Measurements from ENCODE around the gene TVP23A.

TVP23A gene

DNA sequence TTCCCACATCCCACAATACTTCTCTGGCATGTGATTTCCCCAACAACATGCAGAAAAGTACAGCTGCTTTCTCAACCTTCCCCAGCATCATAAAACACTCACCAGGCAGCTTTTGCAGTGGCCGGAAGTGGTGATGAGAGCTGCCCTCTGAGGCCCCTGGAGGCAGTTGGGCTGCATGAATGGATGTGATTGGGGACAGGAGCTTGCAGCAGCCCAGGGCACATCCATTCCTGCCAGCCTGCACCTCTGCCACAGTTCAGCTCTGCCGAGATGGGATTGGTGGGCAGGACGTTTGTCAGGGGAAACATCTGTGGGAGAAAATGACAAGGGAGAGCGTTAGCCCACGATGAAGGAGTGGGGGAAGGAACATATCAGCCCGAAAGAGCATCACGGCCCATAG lies 55.1 kb downstream of the TVP23A start:
- Histone ChIP-seq H3F3A (ENCODE audit: insufficient read depth, low read length) (no peaks in the 10 kb centered on the region), H3K27ac (ENCODE audit: low read length) (no peak overlapping the region), H3K9ac (ENCODE audit: low read length) (no peak overlapping the region), H3K79me2 (ENCODE audit: low read length) (no peaks in the 10 kb centered on the region), H2AFZ (ENCODE audit: low read length) (no peak overlapping the region), H3K4me2 (ENCODE audit: low read depth, low read length) (no peak overlapping the region), H3K4me1 (ENCODE audit: low read length) (no peaks in the 10 kb centered on the region), H3K9me2 (replicated peaks; ENCODE audit: insufficient read depth, low read length) (no peaks in the 10 kb centered on the region), H4K20me1 (ENCODE audit: insufficient read depth, low read length) (no peaks in the 10 kb centered on the region), H3K36me3 (replicated peaks; ENCODE audit: insufficient read depth, low read length) (no peaks in the 10 kb centered on the region), H3K27me3 (replicated peaks; ENCODE audit: insufficient read depth, low read length) (no peaks in the 10 kb centered on the region), H3K4me3 (ENCODE audit: low read length) (no peak overlapping the region), H3K9me3 (replicated peaks; ENCODE audit: insufficient read depth, low read length) (no peaks in the 10 kb centered on the region)
- no peak for TF ChIP-seq EZH2 (optimal IDR thresholded peaks at IDR 0.05; ENCODE audit: low read depth, low read length)
- TF ChIP-seq EZH2phosphoT487 (IDR thresholded peaks at IDR 0.05; ENCODE audit: low read length) = no peak
- TF ChIP-seq, protein P1, sequence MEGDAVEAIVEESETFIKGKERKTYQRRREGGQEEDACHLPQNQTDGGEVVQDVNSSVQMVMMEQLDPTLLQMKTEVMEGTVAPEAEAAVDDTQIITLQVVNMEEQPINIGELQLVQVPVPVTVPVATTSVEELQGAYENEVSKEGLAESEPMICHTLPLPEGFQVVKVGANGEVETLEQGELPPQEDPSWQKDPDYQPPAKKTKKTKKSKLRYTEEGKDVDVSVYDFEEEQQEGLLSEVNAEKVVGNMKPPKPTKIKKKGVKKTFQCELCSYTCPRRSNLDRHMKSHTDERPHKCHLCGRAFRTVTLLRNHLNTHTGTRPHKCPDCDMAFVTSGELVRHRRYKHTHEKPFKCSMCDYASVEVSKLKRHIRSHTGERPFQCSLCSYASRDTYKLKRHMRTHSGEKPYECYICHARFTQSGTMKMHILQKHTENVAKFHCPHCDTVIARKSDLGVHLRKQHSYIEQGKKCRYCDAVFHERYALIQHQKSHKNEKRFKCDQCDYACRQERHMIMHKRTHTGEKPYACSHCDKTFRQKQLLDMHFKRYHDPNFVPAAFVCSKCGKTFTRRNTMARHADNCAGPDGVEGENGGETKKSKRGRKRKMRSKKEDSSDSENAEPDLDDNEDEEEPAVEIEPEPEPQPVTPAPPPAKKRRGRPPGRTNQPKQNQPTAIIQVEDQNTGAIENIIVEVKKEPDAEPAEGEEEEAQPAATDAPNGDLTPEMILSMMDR (IDR thresholded peaks at IDR 0.05; ENCODE audit: low read length) = no peak
- no peak for DNase-seq

DNA sequence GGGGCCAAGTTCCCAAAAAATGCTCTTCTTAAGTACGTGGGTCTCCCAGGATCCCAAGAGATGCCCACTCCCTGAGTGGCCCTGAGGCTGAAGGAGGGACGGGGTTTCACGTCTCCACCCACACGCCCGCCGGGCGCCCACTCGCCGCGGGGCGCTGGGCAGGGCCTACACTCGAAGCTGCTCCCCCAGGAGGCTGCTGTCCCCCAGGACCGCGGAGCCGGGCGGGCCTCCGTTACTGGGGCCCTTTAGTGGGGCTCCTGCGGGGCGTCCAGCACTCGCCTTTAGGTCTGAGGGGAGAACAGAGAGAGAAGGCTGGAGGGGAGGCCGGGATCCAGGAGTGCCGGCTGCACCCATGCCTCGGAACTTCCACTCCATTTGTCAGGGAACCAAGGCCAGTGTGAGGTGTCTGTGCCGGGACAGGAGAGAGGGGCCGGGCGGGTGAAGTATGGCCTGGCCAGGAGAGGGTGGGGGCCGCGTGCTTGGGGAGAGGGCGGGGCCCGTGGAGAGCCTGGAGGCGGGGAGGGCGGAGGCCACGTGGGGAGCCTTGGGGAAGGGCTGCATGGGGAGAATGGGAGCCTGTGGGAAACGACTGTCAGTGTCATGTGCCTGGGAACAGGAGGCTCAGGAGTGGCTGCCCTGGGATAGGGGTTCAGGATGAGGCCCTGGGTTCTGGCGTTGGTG lies 56.1 kb downstream of the TVP23A start:
- H3K4me3 ChIP-seq (ENCODE audit: low read length) = no peak overlapping the region
- H3K9me2 ChIP-seq (replicated peaks; ENCODE audit: insufficient read depth, low read length) = no peaks in the 10 kb centered on the region
- H3K9me3 ChIP-seq (replicated peaks; ENCODE audit: insufficient read depth, low read length) = no peaks in the 10 kb centered on the region
- H3K79me2 ChIP-seq (ENCODE audit: low read length) = no peaks in the 10 kb centered on the region
- H3K9ac ChIP-seq (ENCODE audit: low read length) = no peak overlapping the region
- H4K20me1 ChIP-seq (ENCODE audit: insufficient read depth, low read length) = no peaks in the 10 kb centered on the region
- no peaks in the 10 kb centered on the region for H3K4me1 ChIP-seq (ENCODE audit: low read length)
- H3K27ac ChIP-seq (ENCODE audit: low read length) = no peak overlapping the region
- TF ChIP-seq, protein P1 (IDR thresholded peaks at IDR 0.05; ENCODE audit: low read length) = no peak
- TF ChIP-seq EZH2 (optimal IDR thresholded peaks at IDR 0.05; ENCODE audit: low read depth, low read length) (no peak), EZH2phosphoT487 (IDR thresholded peaks at IDR 0.05; ENCODE audit: low read length) (no peak)
- H3K27me3 ChIP-seq (replicated peaks; ENCODE audit: insufficient read depth, low read length) = no peaks in the 10 kb centered on the region
- H3F3A ChIP-seq (ENCODE audit: insufficient read depth, low read length) = no peaks in the 10 kb centered on the region
- H3K4me2 ChIP-seq (ENCODE audit: low read depth, low read length) = no peak overlapping the region
- no peak overlapping the region for H2AFZ ChIP-seq (ENCODE audit: low read length)
- DNase-seq = no peak
- no peaks in the 10 kb centered on the region for H3K36me3 ChIP-seq (replicated peaks; ENCODE audit: insufficient read depth, low read length)

DNA sequence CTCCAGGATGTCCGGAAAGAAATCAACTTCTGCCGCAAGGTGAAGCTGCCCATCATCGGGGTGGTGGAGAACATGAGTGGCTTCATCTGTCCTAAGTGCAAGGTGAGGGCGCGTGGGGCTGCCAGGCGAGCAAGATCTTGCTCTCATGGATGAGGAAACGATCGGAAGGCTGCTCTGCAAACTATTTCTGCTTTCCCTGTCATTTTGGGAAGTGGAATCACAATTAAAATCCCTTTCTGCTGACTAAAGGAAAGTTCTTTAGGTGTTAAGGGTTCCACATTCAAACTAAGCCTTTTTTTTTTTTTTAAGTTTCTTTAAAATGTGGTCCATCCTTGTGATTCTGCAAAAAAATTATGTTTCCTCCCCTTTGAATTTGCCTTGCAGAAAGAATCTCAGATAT lies 57.2 kb downstream of the TVP23A start:
- Histone ChIP-seq H3K9me2 (replicated peaks; ENCODE audit: insufficient read depth, low read length) (no peaks in the 10 kb centered on the region), H3K4me3 (ENCODE audit: low read length) (no peak overlapping the region), H3K4me2 (ENCODE audit: low read depth, low read length) (no peak overlapping the region), H3K9me3 (replicated peaks; ENCODE audit: insufficient read depth, low read length) (no peaks in the 10 kb centered on the region), H3K9ac (ENCODE audit: low read length) (no peak overlapping the region), H4K20me1 (ENCODE audit: insufficient read depth, low read length) (no peaks in the 10 kb centered on the region), H3K36me3 (replicated peaks; ENCODE audit: insufficient read depth, low read length) (no peaks in the 10 kb centered on the region), H3F3A (ENCODE audit: insufficient read depth, low read length) (no peaks in the 10 kb centered on the region), H3K4me1 (ENCODE audit: low read length) (no peaks in the 10 kb centered on the region), H3K27ac (ENCODE audit: low read length) (no peak overlapping the region), H3K27me3 (replicated peaks; ENCODE audit: insufficient read depth, low read length) (no peaks in the 10 kb centered on the region), H2AFZ (ENCODE audit: low read length) (no peak overlapping the region), H3K79me2 (ENCODE audit: low read length) (no peaks in the 10 kb centered on the region)
- no peak for TF ChIP-seq EZH2phosphoT487 (IDR thresholded peaks at IDR 0.05; ENCODE audit: low read length)
- no peak for TF ChIP-seq EZH2 (optimal IDR thresholded peaks at IDR 0.05; ENCODE audit: low read depth, low read length)
- TF ChIP-seq, protein P1 (IDR thresholded peaks at IDR 0.05; ENCODE audit: low read length) = no peak
- no peak for DNase-seq
